Loucy (cell line): ENCODE measurements around the gene MUC16.

Experiments
- H2AFZ ChIP-seq: fragments of 200-600 bp; sonication (generic); 2 replicates; pipeline ENCODE4 v1.6.0; 2016; ENCODE audit warnings: antibody characterized with exemption, mild to moderate bottlenecking, low read length, moderate library complexity
- H3F3A ChIP-seq: fragments of 200-600 bp; 2 replicates; pipeline ENCODE4 v1.6.0; 2016; ENCODE audit warnings: antibody characterized with exemption, low read depth, mild to moderate bottlenecking
- H3K27me3 ChIP-seq: fragments of 200-600 bp; sonication (generic); 2 replicates; pipeline ENCODE4 v1.6.1; 2014; ENCODE audit warnings: low read length, mild to moderate bottlenecking; ENCODE audit not compliant: insufficient read depth, poor library complexity, severe bottlenecking
- H3K36me3 ChIP-seq: fragments of 200-600 bp; sonication (generic); 2 replicates; pipeline ENCODE4 v1.6.1; 2016; ENCODE audit warnings: low read length; ENCODE audit not compliant: insufficient read depth
- H3K4me1 ChIP-seq: fragments of 200-600 bp; sonication (generic); 2 replicates; pipeline ENCODE4 v1.5.1; 2014; ENCODE audit warnings: low read length, mild to moderate bottlenecking; ENCODE audit not compliant: insufficient read depth, poor library complexity, severe bottlenecking
- H3K4me2 ChIP-seq: fragments of 200-600 bp; sonication (generic); 2 replicates; pipeline ENCODE4 v1.6.0; 2014; ENCODE audit warnings: antibody characterized with exemption, low read length, low read depth, mild to moderate bottlenecking; ENCODE audit not compliant: poor library complexity, severe bottlenecking
- H3K4me3 ChIP-seq: fragments of 200-600 bp; sonication (generic); 2 replicates; pipeline ENCODE4 v1.5.1; 2014; ENCODE audit warnings: low read length, mild to moderate bottlenecking, mixed read lengths; ENCODE audit not compliant: poor library complexity, severe bottlenecking
- H3K79me2 ChIP-seq: fragments of 200-600 bp; sonication (generic); 2 replicates; pipeline ENCODE4 v1.6.1; 2014; ENCODE audit warnings: low read length; ENCODE audit not compliant: insufficient read depth
- H3K9ac ChIP-seq: fragments of 200-600 bp; sonication (generic); 2 replicates; pipeline ENCODE4 v1.6.0; 2014; ENCODE audit warnings: mild to moderate bottlenecking, low read depth, low read length, moderate library complexity; ENCODE audit not compliant: poor library complexity, severe bottlenecking
- H3K9me2 ChIP-seq: fragments of 200-600 bp; sonication (generic); replicated peaks from 2 replicates; pipeline ENCODE4 v1.6.1; 2016; ENCODE audit warnings: low read depth, low read length, mixed read lengths
- H3K9me3 ChIP-seq: fragments of 200-600 bp; sonication (generic); 2 replicates; pipeline ENCODE4 v1.6.1; 2014; ENCODE audit warnings: mild to moderate bottlenecking, antibody characterized with exemption, low read length, low read depth; ENCODE audit not compliant: insufficient read depth
- H4K20me1 ChIP-seq: fragments of 200-600 bp; sonication (generic); 2 replicates; pipeline ENCODE4 v1.6.0; 2014; ENCODE audit warnings: antibody characterized with exemption, low read length, mild to moderate bottlenecking; ENCODE audit not compliant: insufficient read depth, poor library complexity, severe bottlenecking
- CTCF ChIP-seq: fragments of 200-600 bp; sonication (generic); conservative IDR thresholded peaks from 2 replicates; pipeline ENCODE4 v1.5.1; 2014; ENCODE audit warnings: mild to moderate bottlenecking, antibody characterized with exemption, low read length
- EZH2phosphoT487 ChIP-seq: fragments of 200-600 bp; IDR thresholded peaks from 2 replicates; pipeline ENCODE4 v1.6.1; 2018; ENCODE audit warnings: antibody characterized with exemption, mild to moderate bottlenecking, moderate library complexity, borderline replicate concordance

The MUC16 gene

GRCh38 chr19:9046694-9047093 lies 36.5 kb upstream of the MUC16 start:
- Histone ChIP-seq H3K27me3 (no peaks in the 10 kb centered on the region), H3K4me2 (no peak overlapping the region)

GRCh38 chr19:9044449-9044848 lies 34.2 kb upstream of the MUC16 start:
- no peaks in the 10 kb centered on the region for H3F3A ChIP-seq
- no peaks in the 10 kb centered on the region for H4K20me1 ChIP-seq
- H3K4me1 ChIP-seq: no peaks in the 10 kb centered on the region
- no peaks in the 10 kb centered on the region for H3K9me3 ChIP-seq
- H3K9ac ChIP-seq: no peak overlapping the region
- no peaks in the 10 kb centered on the region for H3K79me2 ChIP-seq
- no peak overlapping the region for H3K4me3 ChIP-seq
- no peaks in the 10 kb centered on the region for H3K36me3 ChIP-seq
- no peak for TF ChIP-seq CTCF
- no peak for TF ChIP-seq EZH2phosphoT487
- no peak overlapping the region for H3K4me2 ChIP-seq
- H2AFZ ChIP-seq: no peak overlapping the region
- no peaks in the 10 kb centered on the region for H3K27me3 ChIP-seq
- no peaks in the 10 kb centered on the region for H3K9me2 ChIP-seq

More at GRCh38 chr19:9046694-9047093, 36.5 kb upstream of the MUC16 start:
- H3K4me3 ChIP-seq: no peak overlapping the region
- no peaks in the 10 kb centered on the region for H3K36me3 ChIP-seq
- H3K9ac ChIP-seq: no peak overlapping the region
- H3K4me1 ChIP-seq: no peaks in the 10 kb centered on the region
- no peaks in the 10 kb centered on the region for H3K79me2 ChIP-seq
- TF ChIP-seq CTCF (no peak), EZH2phosphoT487 (no peak)
- no peaks in the 10 kb centered on the region for H4K20me1 ChIP-seq
- no peaks in the 10 kb centered on the region for H3K9me3 ChIP-seq
- H2AFZ ChIP-seq: no peak overlapping the region
- no peaks in the 10 kb centered on the region for H3F3A ChIP-seq
- H3K9me2 ChIP-seq: no peaks in the 10 kb centered on the region

GRCh38 chr19:9043524-9043923 lies 33.3 kb upstream of the MUC16 start:
- no peaks in the 10 kb centered on the region for H3F3A ChIP-seq
- no peak for TF ChIP-seq EZH2phosphoT487
- TF ChIP-seq CTCF: no peak
- no peaks in the 10 kb centered on the region for H3K27me3 ChIP-seq
- H3K79me2 ChIP-seq: no peaks in the 10 kb centered on the region
- H3K36me3 ChIP-seq: no peaks in the 10 kb centered on the region
- H3K9me3 ChIP-seq: no peaks in the 10 kb centered on the region
- H3K4me2 ChIP-seq: no peak overlapping the region
- H4K20me1 ChIP-seq: no peaks in the 10 kb centered on the region
- no peaks in the 10 kb centered on the region for H3K9me2 ChIP-seq
- no peak overlapping the region for H3K4me3 ChIP-seq
- H3K4me1 ChIP-seq: no peaks in the 10 kb centered on the region
- no peak overlapping the region for H3K9ac ChIP-seq
- no peak overlapping the region for H2AFZ ChIP-seq
